NCI-H1092 treated with DMSO at 0.1 percent for 48 hours (cell line): ENCODE results near the gene AKAP8.
"Not testable (repeated sequence)": the region's sequence is repeated elsewhere in the genome, so short reads cannot be mapped to it uniquely, and the experiment has no call there.

Source experiments
- DNase-seq: peaks from one replicate; lab custom pipeline; 2025; lab: John Stamatoyannopoulos, UW

The AKAP8 gene

GRCh38 chr19:15404097-15404779, 24.7 kb upstream of the AKAP8 start:
- DNase-seq, result no peak

GRCh38 chr19:15403151-15403531, 23.6 kb upstream of the AKAP8 start:
- no peak for DNase-seq

- no peak for DNase-seq
These were observed 23.0 kb upstream of the AKAP8 start for GRCh38 chr19:15402411-15403150.

GRCh38 chr19:15401397-15401710, 21.8 kb upstream of the AKAP8 start:
- no peak for DNase-seq

GRCh38 chr19:15400521-15401396, 21.2 kb upstream of the AKAP8 start:
- no peak for DNase-seq

GRCh38 chr19:15399635-15400034, 20.0 kb upstream of the AKAP8 start:
- DNase-seq, result no peak

GRCh38 chr19:15399234-15399515, 19.6 kb upstream of the AKAP8 start:
- no peak for DNase-seq

GRCh38 chr19:15398501-15399233, 19.1 kb upstream of the AKAP8 start:
- no peak for DNase-seq

GRCh38 chr19:15397782-15398181, 18.2 kb upstream of the AKAP8 start:
- no peak for DNase-seq

- DNase-seq, result no peak
These were observed 17.6 kb upstream of the AKAP8 start for GRCh38 chr19:15397236-15397635.

- DNase-seq, result no peak
These were observed 16.8 kb upstream of the AKAP8 start for GRCh38 chr19:15396436-15396835.

- not testable (repeated sequence) for DNase-seq
These were observed 15.7 kb upstream of the AKAP8 start for GRCh38 chr19:15395251-15395650.

GRCh38 chr19:15394426-15394825, 14.8 kb upstream of the AKAP8 start:
- DNase-seq, result no peak

GRCh38 chr19:15393963-15394362, 14.4 kb upstream of the AKAP8 start:
- no peak for DNase-seq

GRCh38 chr19:15390814-15391213, 11.2 kb upstream of the AKAP8 start:
- DNase-seq, result no peak

- no peak for DNase-seq
These were observed 2.3 kb upstream of the AKAP8 start for GRCh38 chr19:15381864-15382263.

GRCh38 chr19:15381429-15381828, 1.8 kb upstream of the AKAP8 start:
- no peak for DNase-seq

GRCh38 chr19:15379999-15380647, 536 bp upstream of the AKAP8 start:
- DNase-seq, result peak; percentile 55

- peak; percentile 28 for DNase-seq
These were observed 979 bp downstream of the AKAP8 start for GRCh38 chr19:15378534-15379082.

- no peak for DNase-seq
These were observed 4.7 kb downstream of the AKAP8 start for GRCh38 chr19:15374796-15375440.

GRCh38 chr19:15374105-15374651, 5.4 kb downstream of the AKAP8 start:
- DNase-seq, result no peak
